HG03558 (cell line): ENCODE measurements around the gene IGF2.

ENCODE experiments used
- ATAC-seq: cut with Tn5 transposase; IDR thresholded peaks from one replicate; pipeline ENCODE4 v1.9.1; 2021; ENCODE audit warnings: moderate number of reproducible peaks; ENCODE audit not compliant: unreplicated experiment; ENCODE audit errors: extremely low read depth

Gene IGF2

DNA sequence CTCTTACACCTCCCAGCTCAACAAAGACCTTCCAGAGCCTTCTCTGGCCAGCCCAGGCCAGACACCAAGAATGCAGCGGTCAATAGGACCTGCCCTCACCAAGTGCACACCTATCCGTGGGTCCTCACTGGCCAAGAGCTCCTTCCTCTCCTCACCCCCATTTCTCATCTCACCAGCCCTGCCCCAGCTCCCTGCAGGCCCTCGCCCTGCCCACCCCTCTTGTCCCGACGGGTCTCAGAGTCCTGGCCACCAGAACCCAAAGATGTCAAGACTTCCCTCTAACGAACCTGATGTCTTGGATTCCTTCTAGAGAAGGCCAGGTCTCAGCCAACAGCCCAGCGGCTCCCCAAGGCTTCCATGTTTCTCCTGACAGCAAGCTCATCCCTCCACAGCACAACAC, 43.6 kb downstream of the IGF2 start:
- no peak for ATAC-seq

DNA sequence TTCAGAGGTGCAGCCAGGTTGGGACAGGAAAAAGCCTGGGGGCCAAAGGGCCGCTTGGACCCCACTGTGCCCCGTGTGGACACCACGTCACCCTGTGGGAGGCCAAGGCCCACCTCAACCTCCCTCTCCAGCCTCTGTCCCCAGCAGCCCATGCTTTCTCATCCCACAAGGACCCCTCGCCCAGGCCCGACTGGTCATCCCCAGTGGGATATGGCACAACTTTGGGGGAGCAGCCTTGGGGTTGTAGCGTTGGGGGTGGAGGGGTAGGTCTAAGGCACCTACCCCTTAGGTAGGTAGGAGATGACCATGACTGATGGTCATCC, 44.0 kb downstream of the IGF2 start:
- ATAC-seq, result no peak

DNA sequence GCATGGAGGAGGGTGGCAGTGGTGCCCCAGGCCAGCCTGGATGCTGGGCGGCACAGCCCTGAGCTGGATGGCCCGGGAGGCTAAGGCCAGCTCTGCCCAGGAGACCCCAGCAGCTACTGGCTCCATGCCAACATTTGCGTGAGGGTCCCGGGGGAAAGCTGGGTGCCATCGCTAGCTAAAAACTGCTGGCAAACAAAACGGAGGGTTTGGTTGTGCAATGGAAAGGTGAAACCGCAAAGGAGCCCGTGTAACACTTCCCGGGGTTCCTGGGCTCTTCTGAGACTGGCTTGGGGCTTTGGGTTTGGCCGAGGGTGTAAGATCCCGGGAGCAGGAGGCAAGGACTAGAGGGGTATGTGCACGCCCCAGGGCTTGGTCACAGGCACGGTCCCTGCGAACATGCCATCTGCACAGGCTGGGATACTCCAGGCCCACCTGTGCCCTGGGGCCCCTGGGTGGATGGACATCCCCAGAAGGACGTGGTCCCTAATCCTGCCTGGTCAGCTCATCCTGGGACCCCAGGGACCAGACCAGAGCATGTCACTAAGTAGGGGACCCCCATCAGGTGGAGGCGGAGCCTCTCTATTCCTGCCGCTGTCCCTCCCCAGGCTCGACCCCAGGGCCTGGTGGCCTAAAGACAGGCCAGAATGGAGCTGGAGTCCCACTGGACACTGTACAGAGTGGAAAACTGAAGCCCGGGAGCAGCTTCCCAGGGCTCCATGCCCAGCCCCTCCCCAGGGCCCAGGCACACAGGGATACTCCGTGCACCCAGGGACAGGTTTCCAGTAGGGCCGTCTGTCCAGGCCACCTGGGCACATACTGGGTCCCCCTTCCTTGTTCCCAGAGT, 44.6 kb downstream of the IGF2 start:
- no peak for ATAC-seq

DNA sequence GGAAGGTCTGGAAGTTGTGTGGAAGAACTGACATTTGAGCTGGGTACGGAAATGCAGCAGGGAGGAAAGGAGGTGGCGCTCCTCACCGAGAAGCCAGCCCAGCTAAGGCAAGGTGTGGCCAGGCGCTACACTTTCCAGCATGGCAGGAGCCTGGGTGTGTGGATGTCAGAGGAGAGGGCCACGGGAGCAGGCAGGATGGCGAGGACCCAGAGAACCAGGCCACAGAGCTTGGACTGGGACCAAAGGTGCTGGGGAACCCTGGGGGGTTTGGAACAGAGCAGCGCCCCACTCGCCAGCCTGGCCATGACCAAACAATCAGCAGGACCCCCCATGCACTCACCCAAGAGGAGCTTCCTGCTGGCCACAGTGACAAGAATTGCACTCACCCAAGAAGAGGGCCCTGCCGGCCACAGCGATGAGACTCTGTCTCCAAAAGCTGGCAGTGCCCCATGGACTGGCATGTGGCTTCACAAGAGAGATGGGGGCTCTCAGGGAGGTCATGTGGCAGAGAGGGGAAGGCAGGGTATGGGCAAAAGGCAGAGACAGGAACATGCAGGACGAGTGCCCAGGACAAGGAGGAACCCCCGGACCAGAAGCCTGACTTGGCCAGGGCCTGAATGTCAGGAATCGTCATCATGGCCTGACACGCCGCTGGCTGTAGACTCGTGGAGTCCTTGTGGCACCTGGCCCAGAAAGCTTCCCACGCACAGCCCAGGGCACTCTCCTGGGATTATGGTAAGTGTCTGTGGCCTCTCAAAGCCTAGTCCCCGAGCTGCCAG, 45.4 kb downstream of the IGF2 start:
- ATAC-seq, result no peak

DNA sequence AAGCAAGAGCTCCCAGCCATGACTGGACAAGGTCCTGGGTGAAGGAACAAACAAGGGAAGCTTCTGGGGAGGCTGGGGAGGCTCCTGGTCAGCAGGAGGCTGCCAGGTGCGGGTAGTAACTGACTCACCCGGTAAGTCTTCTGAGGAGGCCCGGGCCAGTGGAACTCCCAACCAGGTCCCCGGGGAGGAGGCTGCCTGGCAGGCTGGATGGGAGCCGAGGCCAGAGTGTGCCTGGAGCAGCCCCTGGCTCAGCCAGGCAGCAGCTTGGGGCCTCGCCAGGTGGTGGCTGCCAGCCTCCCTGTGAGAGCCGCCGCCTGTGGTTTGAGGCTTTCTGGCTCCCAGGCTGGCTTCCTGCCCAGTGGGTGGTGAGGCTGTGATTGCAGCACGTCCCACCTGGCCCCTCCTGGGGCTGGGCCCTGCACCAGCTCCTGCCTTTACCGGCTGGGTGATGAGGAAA, 46.2 kb downstream of the IGF2 start:
- no peak for ATAC-seq

DNA sequence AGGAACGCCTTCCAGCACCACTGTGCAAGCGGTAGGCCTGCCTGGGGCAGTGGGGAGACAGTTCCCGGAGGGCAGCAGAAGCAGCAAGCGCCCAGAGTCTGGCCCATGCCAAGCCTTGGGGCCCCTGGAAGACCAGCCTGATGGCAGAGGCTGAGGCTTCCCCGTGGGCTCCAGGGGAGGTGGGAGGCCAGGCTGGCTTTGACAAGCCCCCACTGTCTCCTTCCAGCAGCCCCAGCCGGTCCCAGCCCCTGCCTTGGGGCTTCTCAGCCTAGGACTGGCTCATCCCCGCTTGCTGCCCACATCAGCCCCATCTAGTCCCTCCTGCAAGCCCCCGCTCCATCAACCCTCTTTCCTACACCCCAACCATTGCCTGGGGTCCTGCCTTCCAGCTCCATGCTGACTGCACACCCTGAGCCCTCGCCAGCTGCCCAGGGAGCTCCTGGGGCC, 46.7 kb downstream of the IGF2 start:
- no peak for ATAC-seq

DNA sequence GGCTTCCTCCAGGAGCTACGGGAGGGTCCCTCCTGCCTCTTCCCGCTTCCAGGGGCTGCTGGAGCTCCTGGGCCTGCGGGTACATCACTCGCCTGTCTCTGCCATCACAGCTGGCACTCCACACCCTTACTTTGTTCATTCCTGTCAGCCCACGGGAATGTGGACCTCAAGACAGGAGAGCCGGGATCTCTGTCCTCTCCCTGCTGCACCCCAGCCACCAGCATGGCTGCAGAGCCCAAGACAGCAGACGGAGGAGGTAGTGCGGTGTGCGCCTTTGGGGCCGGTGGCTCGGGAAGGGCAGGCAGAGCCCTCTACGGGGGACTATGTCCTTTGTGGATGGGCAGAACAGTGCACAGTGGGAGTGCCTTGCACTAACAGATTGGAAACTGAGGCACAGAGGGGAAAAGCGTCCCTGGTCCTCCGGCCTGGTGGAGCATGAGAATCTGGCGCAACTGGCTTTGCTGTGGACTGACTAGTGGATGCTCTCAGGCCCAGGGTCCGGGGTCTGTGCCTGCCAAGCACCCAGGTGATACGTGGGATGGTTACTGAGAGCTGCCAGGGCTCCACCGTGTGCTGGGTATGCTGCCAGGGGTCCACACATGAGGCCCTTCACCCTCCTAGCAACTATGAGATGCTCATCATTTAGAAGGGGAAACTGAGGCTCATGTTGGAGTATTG, 47.3 kb downstream of the IGF2 start:
- ATAC-seq, result no peak

DNA sequence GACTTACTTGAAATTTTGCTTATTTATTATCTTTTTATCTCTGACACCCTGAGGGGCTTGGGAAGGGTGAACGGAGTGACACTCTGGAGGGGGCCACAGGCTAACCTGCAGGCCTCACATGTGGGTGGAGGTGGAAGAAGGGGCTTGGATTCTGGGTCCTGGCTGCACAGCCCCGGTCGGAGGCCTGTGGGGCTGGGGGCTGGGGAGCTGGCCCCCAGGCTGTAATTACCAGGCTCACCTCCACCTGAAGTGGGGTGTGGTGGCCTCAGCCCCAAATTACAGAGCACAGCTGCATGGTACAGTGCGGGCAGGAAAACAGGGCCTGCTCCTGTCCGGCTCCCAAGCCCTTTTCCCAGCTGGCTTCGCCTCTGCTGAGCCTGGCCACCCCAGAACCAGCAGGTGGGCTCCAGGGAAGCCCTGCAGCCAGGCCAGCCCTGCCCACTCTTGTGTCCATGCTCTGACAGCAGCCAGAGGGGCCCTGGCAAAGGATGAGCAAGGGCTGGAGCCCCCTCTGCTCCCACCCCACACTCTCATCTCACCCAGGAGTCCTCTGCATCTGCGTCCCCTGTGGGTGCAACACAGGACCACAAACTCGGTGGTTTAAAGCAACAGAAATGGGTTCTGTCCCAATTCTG, 48.0 kb downstream of the IGF2 start:
- ATAC-seq, result no peak

DNA sequence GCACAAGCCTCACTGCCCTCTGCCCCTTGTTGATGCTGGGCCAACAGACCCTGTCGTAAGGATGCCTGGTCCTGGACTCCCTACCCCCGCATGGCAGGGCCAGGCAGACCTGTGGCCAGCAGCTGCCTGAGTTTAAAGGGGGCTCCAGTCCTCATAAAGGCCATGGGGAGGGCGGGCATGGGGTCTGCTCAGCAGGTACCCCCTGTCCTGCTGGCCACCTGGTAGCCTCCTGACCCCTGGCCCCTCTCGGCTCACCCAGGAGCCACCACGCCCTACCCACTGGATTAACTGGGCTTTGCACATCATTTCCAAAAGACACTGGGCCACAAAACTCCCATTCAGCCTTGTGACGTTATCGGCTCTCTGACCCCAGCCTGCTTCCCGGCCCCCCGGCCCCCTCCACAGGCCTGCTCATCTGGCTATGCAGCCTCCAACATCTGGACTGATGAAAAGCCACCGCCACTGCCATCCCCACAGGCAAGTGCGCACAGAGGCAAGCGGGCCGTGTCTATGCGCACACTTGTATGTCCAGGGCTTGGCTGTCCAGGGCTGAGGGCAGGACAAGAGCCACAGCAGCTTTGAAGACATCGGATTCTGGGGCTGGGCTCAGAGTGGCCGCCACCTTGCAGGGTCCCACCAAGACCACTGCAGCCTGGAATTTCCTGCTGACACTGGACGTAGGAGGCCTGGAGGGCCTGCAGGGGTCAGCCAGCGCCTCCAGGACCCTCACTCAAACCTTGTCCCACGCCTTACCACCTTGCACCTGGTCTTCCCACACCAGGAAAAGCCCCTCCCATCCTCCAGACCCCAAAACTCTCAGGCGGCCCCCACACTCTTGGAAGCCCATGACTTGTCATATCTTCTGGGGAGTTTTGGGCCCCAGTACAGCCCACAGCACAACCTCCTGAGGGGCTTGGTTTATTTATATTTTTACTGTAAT, 48.7 kb downstream of the IGF2 start:
- ATAC-seq, result no peak

DNA sequence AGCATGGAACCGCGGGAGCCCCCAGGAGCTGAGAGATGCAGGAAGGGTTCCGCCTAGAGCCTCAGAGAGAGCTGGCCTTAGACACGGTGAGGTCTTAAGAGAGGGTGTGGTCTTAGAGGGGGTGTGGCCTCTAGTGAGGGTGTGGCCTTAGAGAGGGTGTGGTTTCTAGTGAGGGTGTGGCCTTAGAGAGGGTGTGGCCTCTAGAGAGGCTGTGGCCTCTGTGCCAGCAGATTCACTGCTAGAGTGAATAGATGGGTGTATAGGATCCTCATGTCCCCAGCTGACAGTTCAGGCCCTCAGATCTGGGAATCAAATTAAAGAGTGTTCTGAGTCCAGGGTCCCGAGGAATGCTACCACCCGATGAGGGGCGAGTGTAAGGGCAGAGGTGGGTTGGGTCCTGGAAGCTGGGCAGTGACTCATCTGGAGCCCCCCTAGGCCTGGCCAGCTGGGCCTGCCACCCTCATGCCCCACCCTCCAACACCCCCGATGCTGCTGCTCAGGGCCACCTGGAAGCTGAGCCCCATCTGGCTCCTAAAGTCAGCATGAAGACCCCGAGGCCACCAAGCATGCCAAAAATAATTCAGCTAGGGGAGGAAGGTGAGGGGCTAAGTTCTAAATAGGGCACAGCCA, 49.5 kb downstream of the IGF2 start:
- no peak for ATAC-seq

DNA sequence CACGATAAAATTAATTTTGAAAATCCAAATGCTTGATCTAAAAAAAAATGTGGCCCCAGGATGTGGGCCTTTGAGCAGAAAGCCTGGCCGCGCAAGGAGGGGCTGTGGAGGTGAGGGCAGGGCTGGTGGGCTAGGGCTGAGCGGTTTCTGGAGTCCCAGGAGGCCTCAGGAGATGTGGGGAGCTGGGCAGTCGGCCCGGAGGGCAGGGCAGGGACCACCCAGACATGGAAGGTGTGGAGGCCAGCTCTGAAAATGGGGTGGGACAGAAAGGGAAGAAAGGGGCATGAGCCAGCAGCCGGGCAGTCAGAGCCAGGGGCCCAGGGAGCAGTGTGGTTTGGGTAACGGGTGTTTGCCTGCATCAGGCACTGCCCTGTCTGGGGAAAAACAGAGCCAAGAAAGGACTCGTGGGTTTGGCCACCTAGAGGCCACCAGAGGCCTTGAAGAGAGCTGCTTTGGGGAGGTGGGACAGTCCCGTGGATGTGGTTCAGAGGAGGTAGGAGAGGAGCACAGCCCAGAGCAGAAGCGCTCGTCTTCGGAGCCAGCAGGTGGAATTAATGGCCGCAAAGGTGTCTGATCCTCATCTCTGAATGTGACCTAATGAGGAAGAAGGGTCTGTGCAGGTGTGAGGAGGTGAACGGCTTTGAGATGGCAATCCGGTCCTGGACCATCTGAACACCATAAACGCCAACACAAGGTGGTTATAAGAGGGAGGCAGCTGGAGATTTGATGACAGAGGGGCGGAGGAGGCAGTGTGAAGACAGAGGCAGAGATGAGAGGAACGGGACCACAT, 50.2 kb downstream of the IGF2 start:
- no peak for ATAC-seq

DNA sequence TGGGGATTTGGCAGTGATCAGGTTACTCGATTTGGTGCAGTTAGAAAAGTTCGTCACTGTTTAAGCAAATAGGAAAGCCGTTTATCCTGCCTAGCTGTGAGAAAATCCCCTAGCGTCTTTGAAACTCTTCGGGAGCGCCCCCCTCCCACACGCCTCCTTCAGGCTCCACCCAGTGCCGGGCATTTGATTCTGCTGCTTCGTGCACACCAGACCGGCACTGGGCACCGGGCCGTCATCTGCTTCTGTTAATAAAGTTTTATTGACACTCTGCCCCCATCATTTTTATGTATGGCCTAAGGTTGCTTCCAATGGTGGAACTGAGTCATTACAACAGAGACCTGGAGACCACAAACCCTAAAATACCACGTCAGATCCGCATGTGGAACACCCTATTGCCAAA, 50.9 kb downstream of the IGF2 start:
- ATAC-seq, result no peak

DNA sequence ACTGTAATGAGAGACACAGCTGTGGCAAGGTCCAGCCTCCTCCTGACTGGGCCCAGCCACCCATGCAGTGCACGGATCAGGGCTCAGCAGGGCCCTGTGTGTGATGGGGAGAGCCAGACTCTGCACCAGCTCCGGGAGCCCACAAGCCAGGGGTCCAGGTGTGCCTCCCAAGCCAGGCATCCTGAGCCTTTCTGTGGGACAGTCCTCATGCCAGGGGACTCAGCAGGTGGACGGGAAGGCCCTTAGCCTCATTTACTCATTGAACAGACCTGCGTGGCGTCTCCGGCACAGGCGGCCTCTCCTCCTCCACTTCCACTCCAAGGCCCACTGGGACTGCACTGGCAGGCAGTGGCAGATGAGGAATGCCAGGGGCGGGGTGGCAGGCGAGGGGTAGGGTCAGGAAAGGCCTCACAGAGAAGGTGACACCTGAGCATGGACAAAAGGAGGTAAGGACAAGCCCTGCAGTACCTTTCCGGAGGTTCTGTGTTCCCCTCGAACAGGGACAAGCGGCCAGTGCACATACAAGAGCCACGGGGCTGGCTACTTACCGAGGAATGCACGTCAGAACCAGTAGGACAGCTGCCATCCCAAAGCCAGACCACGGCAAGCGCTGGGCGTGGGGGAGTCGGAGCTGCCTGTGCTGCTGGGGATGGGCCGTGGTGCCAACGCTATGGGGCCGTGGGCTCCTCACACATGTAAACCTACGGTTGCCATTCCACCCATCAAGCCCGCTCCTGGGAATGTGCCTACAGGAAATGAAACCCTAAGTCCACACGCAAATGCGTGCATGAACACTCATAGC, 52.7 kb downstream of the IGF2 start:
- ATAC-seq, result no peak

DNA sequence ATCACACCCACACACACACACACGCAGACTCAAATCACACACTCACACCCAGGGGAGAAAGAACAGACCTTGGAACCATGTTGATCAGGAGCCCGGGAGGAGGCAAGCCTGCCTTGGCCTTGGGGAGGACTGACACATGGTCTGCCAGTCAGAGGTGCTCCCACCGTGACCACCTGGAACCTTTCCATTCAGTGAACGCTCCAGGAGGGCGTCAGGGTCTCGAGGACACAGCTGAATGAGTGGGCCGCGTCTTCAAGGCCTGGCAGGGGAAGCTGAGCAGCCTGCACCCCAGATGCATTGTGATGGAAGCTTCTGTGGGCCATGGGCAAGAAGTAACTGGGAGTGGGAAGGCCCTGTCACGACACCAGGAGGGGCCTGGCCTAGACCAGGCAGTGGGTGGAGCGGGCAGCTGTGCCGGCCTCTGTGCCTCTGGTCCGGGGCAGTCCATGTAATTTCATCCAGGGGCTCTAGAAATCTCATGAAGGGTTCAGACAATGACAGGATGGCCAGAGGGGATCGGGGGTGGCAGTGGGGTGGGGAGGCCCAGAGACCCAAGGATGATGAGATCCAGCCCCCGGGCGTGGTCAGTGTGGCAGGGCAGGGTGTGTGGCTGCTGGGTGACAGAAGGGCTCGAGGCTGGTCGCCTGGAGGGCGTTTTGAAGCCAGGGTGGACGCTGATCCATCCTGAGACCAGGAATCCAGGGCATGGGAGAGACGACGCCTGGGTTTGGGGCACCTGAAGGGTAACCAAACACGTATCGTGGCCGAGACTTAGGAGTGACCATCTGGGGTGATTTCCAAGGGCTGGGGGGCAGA, 53.7 kb downstream of the IGF2 start:
- no peak for ATAC-seq

DNA sequence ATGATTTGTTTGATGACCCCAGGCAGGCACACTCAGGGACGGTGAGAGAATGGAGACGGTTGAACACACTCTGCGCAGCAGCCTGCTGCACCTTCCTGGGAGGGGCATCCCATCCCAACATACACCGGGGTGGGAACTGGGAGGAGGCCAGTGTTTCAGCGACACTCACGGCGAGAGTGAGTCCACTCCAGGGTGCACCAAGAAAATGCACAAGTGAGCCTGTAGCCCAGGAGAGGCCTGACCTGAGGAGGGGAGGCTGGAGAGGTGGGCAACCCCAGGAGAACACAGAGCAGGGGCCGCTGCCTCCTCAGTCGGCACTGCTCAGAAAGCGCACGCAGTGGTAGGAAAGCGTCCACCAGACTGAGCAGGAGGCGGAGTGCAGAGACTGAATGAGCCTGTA, 54.5 kb downstream of the IGF2 start:
- ATAC-seq, result no peak
